Astrocyte (in vitro differentiated cells and primary cell): Measurements from ENCODE around the gene RHO.

ENCODE experiments used
- EZH2 ChIP-seq: IDR thresholded peaks from 2 replicates; pipeline ENCODE4 v1.6.1; 2012; ENCODE audit warnings: mild to moderate bottlenecking, low read length, inconsistent platforms; ENCODE audit not compliant: insufficient read depth
- TF ChIP-seq, protein P1 (sequence below): IDR thresholded peaks from 2 replicates; pipeline ENCODE4 v1.5.1; 2011; ENCODE audit warnings: low read depth, mild to moderate bottlenecking, inconsistent platforms, low read length, moderate library complexity; ENCODE audit not compliant: insufficient read depth

DNA sequence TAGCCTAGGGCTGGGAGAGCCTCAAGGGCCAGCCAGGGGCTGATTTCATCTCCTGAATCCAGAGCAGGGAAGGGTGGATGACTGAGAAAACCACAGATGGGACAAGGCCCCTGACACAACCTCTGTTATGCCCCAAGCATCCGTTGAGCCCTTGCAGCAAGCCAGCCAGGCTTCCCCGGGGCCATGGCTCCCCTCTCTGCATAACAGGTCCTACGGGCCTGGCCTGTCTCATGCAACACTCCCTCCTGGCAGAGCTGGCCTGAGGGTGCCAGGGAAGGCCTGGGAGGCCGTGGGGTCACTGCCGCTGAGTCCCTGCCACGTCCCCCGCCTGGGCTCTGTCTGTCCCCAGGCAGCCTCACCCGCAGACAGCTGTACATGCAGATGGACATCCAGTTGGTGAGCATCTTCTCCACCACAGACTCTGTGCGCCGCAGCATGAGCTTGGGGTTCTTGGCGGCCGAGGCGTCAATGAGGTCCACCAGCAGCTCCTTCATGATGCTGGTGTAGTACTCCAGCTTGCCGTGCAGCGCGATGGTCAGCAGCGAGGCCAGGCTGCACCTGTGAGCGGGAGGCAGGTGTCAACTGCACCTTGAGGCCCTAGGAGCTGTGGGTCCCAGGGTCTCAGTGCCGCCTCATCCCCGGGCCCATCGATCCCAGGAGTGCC is 36.7 kb downstream of the RHO start:
- TF ChIP-seq, protein P1, sequence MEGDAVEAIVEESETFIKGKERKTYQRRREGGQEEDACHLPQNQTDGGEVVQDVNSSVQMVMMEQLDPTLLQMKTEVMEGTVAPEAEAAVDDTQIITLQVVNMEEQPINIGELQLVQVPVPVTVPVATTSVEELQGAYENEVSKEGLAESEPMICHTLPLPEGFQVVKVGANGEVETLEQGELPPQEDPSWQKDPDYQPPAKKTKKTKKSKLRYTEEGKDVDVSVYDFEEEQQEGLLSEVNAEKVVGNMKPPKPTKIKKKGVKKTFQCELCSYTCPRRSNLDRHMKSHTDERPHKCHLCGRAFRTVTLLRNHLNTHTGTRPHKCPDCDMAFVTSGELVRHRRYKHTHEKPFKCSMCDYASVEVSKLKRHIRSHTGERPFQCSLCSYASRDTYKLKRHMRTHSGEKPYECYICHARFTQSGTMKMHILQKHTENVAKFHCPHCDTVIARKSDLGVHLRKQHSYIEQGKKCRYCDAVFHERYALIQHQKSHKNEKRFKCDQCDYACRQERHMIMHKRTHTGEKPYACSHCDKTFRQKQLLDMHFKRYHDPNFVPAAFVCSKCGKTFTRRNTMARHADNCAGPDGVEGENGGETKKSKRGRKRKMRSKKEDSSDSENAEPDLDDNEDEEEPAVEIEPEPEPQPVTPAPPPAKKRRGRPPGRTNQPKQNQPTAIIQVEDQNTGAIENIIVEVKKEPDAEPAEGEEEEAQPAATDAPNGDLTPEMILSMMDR: no peak
- TF ChIP-seq EZH2: no peak
